K562 (cell line): Measurements from ENCODE around the gene NDUFA7. TPM values are rescaled to one million over a fixed set of nuclear protein-coding genes. Genes with fewer than 3 reads are reported as not detected.

Source experiments
- ATF7 ChIP-seq: fragments of 450-650 bp; IDR thresholded peaks from 2 replicates; pipeline ENCODE4 v1.7.1; 2014; ENCODE audit warnings: mild to moderate bottlenecking, moderate library complexity
- BRCA1 ChIP-seq, 2 experiments: fragments of 450-650 bp in 1 of 2; sonication (generic) in 1 of 2; formaldehyde crosslinking in 1 of 2; IDR thresholded peaks; 2 replicates each; pipeline versions ENCODE4 v1.5.0 to v1.6.1; 2017 to 2020; ENCODE audit warnings: mild to moderate bottlenecking in 1 of 2, missing genetic modification reagents in 1 of 2
- CBX2 ChIP-seq: fragments of 200-600 bp; sonication (generic); IDR thresholded peaks from one replicate; pipeline ENCODE4 v1.6.1; 2012; ENCODE audit warnings: mild to moderate bottlenecking, low read length, inconsistent platforms; ENCODE audit not compliant: insufficient read depth, poor library complexity, severe bottlenecking
- CREB1 ChIP-seq, 2 experiments: sonication (generic) in 1 of 2; formaldehyde crosslinking in 1 of 2; IDR thresholded peaks; 2 replicates each; pipeline versions ENCODE4 v1.6.1 to v1.8.0; 2012 to 2022; ENCODE audit warnings: inconsistent platforms in 1 of 2, mild to moderate bottlenecking in 1 of 2, missing genetic modification reagents in 1 of 2, moderate library complexity in 1 of 2
- GTF2A2 ChIP-seq: IDR thresholded peaks from 2 replicates; pipeline ENCODE4 v1.6.1; 2016; ENCODE audit warnings: mild to moderate bottlenecking, missing genetic modification characterization, missing compliant biosample characterization
- HDAC3 ChIP-seq: fragments of 450-650 bp; IDR thresholded peaks from 2 replicates; pipeline ENCODE4 v1.6.1; 2018; ENCODE audit warnings: borderline replicate concordance, mild to moderate bottlenecking, moderate library complexity; ENCODE audit not compliant: partially characterized antibody
- HDAC6 ChIP-seq: IDR thresholded peaks from 2 replicates; pipeline ENCODE4 v1.6.1; 2012; ENCODE audit warnings: low read depth, mild to moderate bottlenecking, control low read depth, inconsistent platforms, low read length, moderate library complexity
- HEY1 ChIP-seq: fragments of 250-450 bp; sonication (Bioruptor Pico); IDR thresholded peaks from 2 replicates; pipeline ENCODE4 v1.5.0; 2020; ENCODE audit warnings: mild to moderate bottlenecking, moderate library complexity, borderline replicate concordance
- LCOR ChIP-seq: sonication (generic); formaldehyde crosslinking; IDR thresholded peaks from 2 replicates; pipeline ENCODE4 v1.8.0; 2022; ENCODE audit warnings: mild to moderate bottlenecking, missing genetic modification reagents
- MAZ ChIP-seq, 2 experiments: fragments of 450-650 bp in 1 of 2; sonication (generic) in 1 of 2; formaldehyde crosslinking; IDR thresholded peaks in 1 of 2; conservative IDR thresholded peaks in 1 of 2; 2 replicates each; pipeline versions ENCODE4 v1.4.0 to v1.5.0; 2020; ENCODE audit warnings: mild to moderate bottlenecking in 1 of 2, missing genetic modification reagents in 1 of 2
- MEF2A ChIP-seq: IDR thresholded peaks from 2 replicates; pipeline ENCODE4 v1.6.1; 2011; ENCODE audit warnings: low read depth, mild to moderate bottlenecking, low read length, moderate library complexity; ENCODE audit not compliant: control insufficient read depth
- NCOA6 ChIP-seq: fragments of 450-650 bp; IDR thresholded peaks from 2 replicates; pipeline ENCODE4 v1.6.1; 2017; ENCODE audit warnings: mild to moderate bottlenecking
- SP1 ChIP-seq: sonication (generic); formaldehyde crosslinking; IDR thresholded peaks from 2 replicates; pipeline ENCODE4 v1.8.1; 2022; ENCODE audit warnings: mild to moderate bottlenecking, missing genetic modification reagents
- ZNF347 ChIP-seq: fragments of 450-650 bp; formaldehyde crosslinking; IDR thresholded peaks from 2 replicates; pipeline ENCODE4 v1.4.0; 2020; ENCODE audit warnings: low read depth, mild to moderate bottlenecking, moderate library complexity
- polyA plus RNA-seq, 8 experiments: library from polyadenylated mRNA; depleted of rRNA in 4 of 8; stranded (reverse) in 5 of 8; unstranded in 3 of 8; fragments of >200 nt; fragmentation: Nextera tagmentation in 2 of 8; fragmentation: Illumina TruSeq in 1 of 8; extraction: Ambion mirVana in 2 of 8; extraction: Trizol in 1 of 8; gene quantifications; 2 replicates each; pipeline versions ENCODE4 v1.2.1 to v1.2.3, GENCODE V29; 2011 to 2014; ENCODE audit warnings: inconsistent platforms in 1 of 8, missing spikeins in 1 of 8
- total RNA-seq, 7 experiments: library from RNA; depleted of rRNA in 6 of 7; stranded (reverse); fragments of >200 nt in 6 of 7; fragmentation: Illumina TruSeq in 2 of 7; extraction: Trizol in 2 of 7; gene quantifications; 2 replicates each; pipeline versions ENCODE4 v1.2.1 to v1.2.3, GENCODE V29; 2011 to 2021; ENCODE audit warnings: low replicate concordance in 1 of 7
- TF ChIP-seq, protein P1 (sequence below): sonication (generic); formaldehyde crosslinking; IDR thresholded peaks from 2 replicates; pipeline ENCODE4 v1.8.1; 2022; ENCODE audit warnings: missing genetic modification reagents
- TF ChIP-seq, protein P2 (sequence below): sonication (generic); formaldehyde crosslinking; IDR thresholded peaks from 2 replicates; pipeline ENCODE4 v1.8.1; 2023; ENCODE audit warnings: mild to moderate bottlenecking, missing genetic modification reagents, moderate library complexity
- TF ChIP-seq, protein P3 (sequence below): sonication (generic); formaldehyde crosslinking; IDR thresholded peaks from 2 replicates; pipeline ENCODE4 v1.8.0; 2022; ENCODE audit warnings: mild to moderate bottlenecking, low read depth, missing genetic modification reagents
- TF ChIP-seq, protein P4 (sequence below): sonication (generic); formaldehyde crosslinking; IDR thresholded peaks from 2 replicates; pipeline ENCODE4 v1.8.1; 2023; ENCODE audit warnings: missing genetic modification reagents, mild to moderate bottlenecking, borderline replicate concordance

The NDUFA7 gene
- total and polyA plus RNA-seq, 9 of the 15 experiments (the other 6 are each of a cell fraction or from before 2014, with no cell fraction given), result 70.8 to 348 (median 142) TPM

DNA sequence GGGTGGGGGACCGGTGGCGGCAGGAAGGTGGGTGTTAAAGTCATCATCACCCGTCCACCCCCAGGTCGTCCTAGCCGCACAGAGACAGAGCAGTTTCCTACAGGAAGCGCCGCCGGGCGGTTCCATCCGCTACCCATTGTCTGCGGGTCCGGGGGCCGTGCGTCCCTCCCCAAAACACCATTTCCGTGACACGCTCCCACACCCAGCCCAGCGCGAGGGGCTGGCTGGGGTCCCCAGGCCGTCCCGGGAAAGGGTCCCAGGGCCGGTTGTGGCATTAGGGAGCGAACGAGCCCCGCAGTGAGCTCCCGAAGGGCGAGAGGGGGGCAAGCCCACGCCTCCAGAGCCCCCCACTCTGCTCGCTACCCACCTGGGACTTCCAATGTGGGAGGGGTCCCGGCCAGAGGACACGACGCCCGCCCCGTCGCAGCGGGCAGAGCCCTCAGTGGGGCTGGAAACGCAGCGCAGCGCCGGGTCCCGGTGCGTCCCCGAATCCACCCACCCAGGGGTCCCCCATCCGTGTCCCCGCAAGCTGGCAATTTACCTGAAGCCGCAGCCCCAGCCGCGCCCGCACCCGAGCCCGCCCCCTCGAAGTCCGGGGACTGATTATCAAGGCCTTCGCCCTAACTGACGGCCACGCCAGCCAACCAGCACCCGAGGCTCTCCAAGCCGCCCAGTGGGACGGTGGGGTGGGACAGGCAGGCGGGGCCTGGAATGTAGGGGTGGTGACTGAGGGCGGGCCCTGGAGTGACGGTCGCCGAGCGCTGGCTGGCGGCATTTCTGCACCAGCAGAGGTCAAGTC is 21.7 kb upstream of the NDUFA7 start, which contains the start of gene KANK3 (continued):
- TF ChIP-seq LCOR (CRISPR knock-in tag), result no peak
- TF ChIP-seq HDAC3, result no peak
- peak; percentile 90 for TF ChIP-seq SP1
- no peak for TF ChIP-seq BRCA1 (IDR thresholded peaks at IDR 0.05)
- TF ChIP-seq BRCA1 (CRISPR knock-in tag; IDR thresholded peaks at IDR 0.05), result no peak
- TF ChIP-seq ATF7, result peak; percentile 50; the same call in 1 of the 2 replicates
- TF ChIP-seq, protein P1, sequence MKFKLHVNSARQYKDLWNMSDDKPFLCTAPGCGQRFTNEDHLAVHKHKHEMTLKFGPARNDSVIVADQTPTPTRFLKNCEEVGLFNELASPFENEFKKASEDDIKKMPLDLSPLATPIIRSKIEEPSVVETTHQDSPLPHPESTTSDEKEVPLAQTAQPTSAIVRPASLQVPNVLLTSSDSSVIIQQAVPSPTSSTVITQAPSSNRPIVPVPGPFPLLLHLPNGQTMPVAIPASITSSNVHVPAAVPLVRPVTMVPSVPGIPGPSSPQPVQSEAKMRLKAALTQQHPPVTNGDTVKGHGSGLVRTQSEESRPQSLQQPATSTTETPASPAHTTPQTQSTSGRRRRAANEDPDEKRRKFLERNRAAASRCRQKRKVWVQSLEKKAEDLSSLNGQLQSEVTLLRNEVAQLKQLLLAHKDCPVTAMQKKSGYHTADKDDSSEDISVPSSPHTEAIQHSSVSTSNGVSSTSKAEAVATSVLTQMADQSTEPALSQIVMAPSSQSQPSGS (CRISPR knock-in tag), result no peak
- TF ChIP-seq NCOA6, result peak; percentile 95
- TF ChIP-seq CREB1 (IDR thresholded peaks at IDR 0.05), result no peak
- TF ChIP-seq CREB1 (CRISPR knock-in tag; IDR thresholded peaks at IDR 0.05), result peak; percentile 58; the same call in 1 of the 2 replicates
- no peak for TF ChIP-seq ZNF347 (CRISPR knock-in tag)
- no peak for TF ChIP-seq GTF2A2 (tag)
- TF ChIP-seq HEY1 (CRISPR knock-in tag), result no peak
- TF ChIP-seq, protein P2, sequence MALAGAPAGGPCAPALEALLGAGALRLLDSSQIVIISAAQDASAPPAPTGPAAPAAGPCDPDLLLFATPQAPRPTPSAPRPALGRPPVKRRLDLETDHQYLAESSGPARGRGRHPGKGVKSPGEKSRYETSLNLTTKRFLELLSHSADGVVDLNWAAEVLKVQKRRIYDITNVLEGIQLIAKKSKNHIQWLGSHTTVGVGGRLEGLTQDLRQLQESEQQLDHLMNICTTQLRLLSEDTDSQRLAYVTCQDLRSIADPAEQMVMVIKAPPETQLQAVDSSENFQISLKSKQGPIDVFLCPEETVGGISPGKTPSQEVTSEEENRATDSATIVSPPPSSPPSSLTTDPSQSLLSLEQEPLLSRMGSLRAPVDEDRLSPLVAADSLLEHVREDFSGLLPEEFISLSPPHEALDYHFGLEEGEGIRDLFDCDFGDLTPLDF (CRISPR knock-in tag), result no peak
- no peak for TF ChIP-seq MEF2A
- no peak for TF ChIP-seq HDAC6
- TF ChIP-seq CBX2, result no peak
- TF ChIP-seq, protein P3, sequence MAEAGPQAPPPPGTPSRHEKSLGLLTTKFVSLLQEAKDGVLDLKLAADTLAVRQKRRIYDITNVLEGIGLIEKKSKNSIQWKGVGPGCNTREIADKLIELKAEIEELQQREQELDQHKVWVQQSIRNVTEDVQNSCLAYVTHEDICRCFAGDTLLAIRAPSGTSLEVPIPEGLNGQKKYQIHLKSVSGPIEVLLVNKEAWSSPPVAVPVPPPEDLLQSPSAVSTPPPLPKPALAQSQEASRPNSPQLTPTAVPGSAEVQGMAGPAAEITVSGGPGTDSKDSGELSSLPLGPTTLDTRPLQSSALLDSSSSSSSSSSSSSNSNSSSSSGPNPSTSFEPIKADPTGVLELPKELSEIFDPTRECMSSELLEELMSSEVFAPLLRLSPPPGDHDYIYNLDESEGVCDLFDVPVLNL (CRISPR knock-in tag), result no peak
- TF ChIP-seq MAZ (CRISPR knock-in tag; conservative IDR thresholded peaks at IDR 0.05 in 1 of 2, IDR thresholded peaks at IDR 0.05 in 1 of 2), result peak in 1 of 2 experiments; percentile 58; a peak in 2 of 4 replicates
- TF ChIP-seq, protein P4, sequence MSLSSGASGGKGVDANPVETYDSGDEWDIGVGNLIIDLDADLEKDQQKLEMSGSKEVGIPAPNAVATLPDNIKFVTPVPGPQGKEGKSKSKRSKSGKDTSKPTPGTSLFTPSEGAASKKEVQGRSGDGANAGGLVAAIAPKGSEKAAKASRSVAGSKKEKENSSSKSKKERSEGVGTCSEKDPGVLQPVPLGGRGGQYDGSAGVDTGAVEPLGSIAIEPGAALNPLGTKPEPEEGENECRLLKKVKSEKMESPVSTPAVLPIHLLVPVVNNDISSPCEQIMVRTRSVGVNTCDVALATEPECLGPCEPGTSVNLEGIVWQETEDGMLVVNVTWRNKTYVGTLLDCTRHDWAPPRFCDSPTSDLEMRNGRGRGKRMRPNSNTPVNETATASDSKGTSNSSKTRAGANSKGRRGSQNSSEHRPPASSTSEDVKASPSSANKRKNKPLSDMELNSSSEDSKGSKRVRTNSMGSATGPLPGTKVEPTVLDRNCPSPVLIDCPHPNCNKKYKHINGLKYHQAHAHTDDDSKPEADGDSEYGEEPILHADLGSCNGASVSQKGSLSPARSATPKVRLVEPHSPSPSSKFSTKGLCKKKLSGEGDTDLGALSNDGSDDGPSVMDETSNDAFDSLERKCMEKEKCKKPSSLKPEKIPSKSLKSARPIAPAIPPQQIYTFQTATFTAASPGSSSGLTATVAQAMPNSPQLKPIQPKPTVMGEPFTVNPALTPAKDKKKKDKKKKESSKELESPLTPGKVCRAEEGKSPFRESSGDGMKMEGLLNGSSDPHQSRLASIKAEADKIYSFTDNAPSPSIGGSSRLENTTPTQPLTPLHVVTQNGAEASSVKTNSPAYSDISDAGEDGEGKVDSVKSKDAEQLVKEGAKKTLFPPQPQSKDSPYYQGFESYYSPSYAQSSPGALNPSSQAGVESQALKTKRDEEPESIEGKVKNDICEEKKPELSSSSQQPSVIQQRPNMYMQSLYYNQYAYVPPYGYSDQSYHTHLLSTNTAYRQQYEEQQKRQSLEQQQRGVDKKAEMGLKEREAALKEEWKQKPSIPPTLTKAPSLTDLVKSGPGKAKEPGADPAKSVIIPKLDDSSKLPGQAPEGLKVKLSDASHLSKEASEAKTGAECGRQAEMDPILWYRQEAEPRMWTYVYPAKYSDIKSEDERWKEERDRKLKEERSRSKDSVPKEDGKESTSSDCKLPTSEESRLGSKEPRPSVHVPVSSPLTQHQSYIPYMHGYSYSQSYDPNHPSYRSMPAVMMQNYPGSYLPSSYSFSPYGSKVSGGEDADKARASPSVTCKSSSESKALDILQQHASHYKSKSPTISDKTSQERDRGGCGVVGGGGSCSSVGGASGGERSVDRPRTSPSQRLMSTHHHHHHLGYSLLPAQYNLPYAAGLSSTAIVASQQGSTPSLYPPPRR (CRISPR knock-in tag), result no peak
